AG10803 (cell line): ENCODE results near the gene KBTBD8.

Source experiments
- DNase-seq: peaks from one replicate; pipeline ENCODE4 v3.0.0; 2010; ENCODE audit warnings: low read depth
- H3K4me3 ChIP-seq: 2 replicates; pipeline ENCODE4 v1.5.1; 2011; ENCODE audit warnings: mild to moderate bottlenecking, low read length, control low read depth
- TF ChIP-seq, protein P1 (sequence below): conservative IDR thresholded peaks from 2 replicates; pipeline ENCODE4 v1.5.1; 2011; ENCODE audit warnings: mild to moderate bottlenecking, low read length, control low read depth, inconsistent platforms

KBTBD8 gene

DNA sequence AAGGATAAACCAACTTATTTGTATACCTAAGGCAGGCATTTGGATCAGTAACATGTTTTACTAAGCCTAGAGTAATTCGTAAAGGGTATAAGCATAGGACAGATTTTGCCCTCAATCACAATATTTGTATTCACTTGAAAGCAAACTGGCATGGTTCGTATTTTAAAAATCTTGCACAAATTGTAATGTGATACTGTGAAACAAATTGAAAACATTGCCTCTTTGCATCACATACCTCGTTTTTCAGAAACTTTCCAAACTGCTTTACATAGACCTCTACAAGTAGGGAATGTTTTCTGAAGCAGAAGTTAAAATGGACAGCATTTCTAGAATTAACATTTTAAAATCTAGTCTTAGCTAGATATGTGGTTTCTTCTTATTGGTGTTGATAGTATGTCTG, 11.6 kb downstream of the KBTBD8 start:
- TF ChIP-seq, protein P1, sequence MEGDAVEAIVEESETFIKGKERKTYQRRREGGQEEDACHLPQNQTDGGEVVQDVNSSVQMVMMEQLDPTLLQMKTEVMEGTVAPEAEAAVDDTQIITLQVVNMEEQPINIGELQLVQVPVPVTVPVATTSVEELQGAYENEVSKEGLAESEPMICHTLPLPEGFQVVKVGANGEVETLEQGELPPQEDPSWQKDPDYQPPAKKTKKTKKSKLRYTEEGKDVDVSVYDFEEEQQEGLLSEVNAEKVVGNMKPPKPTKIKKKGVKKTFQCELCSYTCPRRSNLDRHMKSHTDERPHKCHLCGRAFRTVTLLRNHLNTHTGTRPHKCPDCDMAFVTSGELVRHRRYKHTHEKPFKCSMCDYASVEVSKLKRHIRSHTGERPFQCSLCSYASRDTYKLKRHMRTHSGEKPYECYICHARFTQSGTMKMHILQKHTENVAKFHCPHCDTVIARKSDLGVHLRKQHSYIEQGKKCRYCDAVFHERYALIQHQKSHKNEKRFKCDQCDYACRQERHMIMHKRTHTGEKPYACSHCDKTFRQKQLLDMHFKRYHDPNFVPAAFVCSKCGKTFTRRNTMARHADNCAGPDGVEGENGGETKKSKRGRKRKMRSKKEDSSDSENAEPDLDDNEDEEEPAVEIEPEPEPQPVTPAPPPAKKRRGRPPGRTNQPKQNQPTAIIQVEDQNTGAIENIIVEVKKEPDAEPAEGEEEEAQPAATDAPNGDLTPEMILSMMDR, result no peak
- no peak overlapping the region for H3K4me3 ChIP-seq
- DNase-seq, result no peak

DNA sequence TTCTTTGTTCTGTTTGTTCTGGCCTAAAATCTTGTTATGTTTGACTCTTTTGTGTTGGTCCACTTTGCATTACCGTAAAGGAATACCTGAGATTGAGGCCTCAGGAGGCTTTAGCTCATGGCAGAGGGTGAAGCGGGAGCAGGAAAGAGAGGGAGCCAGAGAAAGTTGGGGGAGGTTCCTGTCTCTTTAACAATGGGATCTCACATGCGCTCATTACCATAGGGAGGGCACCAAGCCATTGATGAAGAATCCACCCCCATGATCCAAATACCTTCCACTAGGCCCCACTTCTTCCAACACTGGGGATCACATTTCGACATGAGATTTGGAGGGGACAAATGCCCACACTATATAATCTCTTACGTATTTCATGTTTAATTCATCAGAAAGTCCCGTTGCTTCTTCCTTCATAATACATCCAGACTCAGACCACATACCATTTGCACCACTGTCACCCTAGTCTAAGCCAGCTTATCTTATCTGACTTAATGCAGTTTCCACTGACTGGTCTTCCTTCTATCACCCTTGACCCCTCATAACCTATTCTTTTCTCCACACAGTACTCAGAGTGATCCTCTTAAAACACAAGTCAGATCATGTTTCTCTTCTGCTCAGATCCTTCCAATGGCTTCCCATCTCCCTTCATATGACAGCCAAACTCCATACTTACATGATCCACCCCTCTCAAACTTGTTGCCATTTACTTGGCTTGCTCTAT, 13.5 kb downstream of the KBTBD8 start:
- DNase-seq, result no peak
- no peak overlapping the region for H3K4me3 ChIP-seq
- TF ChIP-seq, protein P1, result no peak

DNA sequence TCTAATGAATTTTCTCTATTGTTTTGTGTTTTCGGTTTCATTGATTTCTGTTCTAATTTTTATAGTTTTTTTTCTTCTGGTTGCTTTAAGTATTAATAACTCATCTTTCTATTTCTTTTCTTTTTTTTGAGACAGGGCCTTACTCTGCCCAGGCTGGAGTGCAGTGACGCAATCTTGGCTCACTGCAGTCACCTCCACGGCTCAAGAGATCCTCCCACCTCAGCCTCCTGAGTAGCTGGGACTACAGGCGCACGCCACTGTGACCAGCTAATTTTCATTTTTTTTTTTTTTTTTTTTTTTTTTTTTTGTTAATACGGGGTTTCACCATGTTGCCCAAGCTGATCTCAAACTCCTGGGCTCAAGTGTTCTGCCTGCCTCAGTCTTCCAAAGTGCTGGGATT, 14.5 kb downstream of the KBTBD8 start:
- H3K4me3 ChIP-seq, result no peak overlapping the region
- TF ChIP-seq, protein P1, result no peak
- DNase-seq, result no peak

DNA sequence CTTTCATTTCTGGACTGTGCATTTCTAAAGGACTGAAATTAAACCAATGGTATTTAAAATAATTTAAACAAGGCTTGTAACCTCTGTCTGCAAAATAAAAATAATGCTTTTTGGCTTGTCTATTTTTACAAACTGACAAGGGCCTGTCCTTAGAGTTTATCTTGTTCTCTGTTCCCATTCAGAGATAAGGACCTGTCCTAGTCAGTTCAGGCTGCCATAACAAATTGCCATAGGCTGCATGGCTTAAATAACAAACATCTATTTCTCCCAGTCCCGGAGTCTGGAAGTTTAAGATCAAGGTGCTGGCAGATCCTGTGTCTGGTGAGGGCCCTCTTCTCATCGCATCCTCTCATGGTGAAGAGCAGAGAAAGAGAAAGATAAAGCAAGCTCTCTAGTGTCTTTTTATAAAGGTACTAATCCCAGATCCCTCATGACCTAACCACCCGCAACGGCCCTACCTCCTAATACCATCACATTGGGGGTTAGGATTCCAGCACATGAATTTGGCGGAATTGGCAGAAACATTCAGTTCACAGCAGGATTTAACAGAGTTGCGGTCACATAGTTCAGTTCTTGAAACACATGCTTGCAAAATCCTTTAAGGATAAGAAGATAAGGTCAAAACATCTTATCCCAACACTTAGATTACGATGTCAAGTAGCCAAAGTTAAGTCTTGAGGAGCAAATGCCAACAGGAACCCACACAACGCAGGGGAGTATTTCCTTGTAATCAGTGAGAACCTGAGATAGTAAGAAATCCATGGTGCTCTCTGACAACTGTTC, 17.8 kb downstream of the KBTBD8 start:
- TF ChIP-seq, protein P1, result no peak
- H3K4me3 ChIP-seq, result no peak overlapping the region
- no peak for DNase-seq

DNA sequence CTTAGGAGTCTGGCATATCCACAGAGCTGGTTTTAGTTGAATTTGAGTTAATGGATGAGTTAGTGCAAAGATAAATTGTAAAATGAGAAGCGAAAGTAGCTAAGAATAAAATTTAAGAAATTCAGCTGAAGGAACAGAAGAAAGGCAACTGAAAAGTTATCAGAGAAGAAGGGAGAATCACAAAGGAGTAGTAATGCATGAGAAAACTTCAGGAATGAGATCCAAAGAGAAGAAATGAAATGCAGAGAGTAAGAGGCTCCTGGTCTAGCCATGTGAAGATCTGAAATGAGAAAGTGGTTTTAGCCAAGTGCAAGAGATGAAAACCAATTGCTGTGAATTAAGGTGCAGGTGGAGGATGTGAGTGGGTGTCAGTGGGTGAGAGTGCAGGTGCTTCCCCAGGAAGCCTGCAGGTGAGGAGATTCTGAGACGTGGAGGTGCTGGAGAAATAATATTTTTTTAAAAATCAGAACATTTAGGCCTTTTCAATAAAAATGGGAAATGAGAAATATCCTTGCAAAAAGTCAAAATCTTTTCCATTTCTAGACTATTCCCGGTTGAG, 18.5 kb downstream of the KBTBD8 start:
- no peak overlapping the region for H3K4me3 ChIP-seq
- TF ChIP-seq, protein P1, result no peak
- DNase-seq, result no peak

DNA sequence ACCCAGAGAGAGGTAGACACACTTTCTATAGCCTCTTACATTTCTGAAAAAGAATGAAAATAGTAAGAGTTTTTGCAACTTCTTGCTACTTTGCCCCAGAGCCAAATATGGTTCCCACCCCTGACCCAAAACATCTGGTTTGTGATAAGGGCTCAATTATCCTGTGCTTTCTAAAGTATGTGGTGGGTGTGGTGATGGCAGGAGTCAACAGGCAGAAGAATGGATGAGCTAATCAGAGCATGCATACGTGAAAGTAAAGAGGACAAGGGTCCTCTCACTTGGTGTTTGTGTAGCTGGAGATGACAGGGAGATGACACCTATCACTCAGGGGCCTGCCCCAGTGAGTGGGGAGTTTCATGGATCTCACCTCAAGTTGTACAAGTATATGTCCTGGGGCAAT, 19.1 kb downstream of the KBTBD8 start:
- no peak overlapping the region for H3K4me3 ChIP-seq
- TF ChIP-seq, protein P1, result no peak
- peak; percentile 6 for DNase-seq
